Measurements from ENCODE around the gene HTR1D. TPM values are rescaled to one million over a fixed set of nuclear protein-coding genes. Genes with fewer than 3 reads are reported as not detected.
"Not testable (repeated sequence)": the region's sequence is repeated elsewhere in the genome, so short reads cannot be mapped to it uniquely, and the experiment has no call there.

Gene HTR1D
- total RNA-seq, 2 donors from 2014 or later: not detected

DNA sequence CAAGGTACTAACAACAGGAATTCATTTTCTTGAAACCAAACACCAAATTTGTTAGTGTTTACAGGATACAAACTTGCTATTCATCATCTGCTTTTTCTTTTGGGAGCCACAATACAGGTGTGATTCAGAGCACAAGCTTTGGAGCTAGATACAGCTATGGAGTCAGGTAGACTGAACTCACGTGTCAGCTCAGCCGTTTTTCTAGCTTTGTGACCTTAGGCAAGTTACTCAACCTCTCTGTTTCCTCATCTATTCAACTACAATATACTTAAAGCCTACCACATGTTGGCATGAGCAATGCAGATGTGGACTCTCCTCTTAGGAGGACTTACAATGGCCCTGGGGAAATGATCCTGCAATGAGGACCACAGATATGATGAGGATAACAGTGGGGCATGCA lies 6.3 kb downstream of the HTR1D start:
- H3K4me3 Mint-ChIP-seq: no peak overlapping the region
- ATAC-seq (replicated peaks in 1 of 2) (no peak), DNase-seq (no peak)
- no peaks in the 10 kb centered on the region for H3K36me3 Mint-ChIP-seq (ENCODE audit: insufficient read depth in 2 of 2)
- H3K27me3 Mint-ChIP-seq (ENCODE audit: low read depth): peaks cover 48% of the 10 kb centered on the region
- H3K4me1 Mint-ChIP-seq (ENCODE audit: low read depth): no peaks in the 10 kb centered on the region
- H3K9me3 Mint-ChIP-seq: no peaks in the 10 kb centered on the region
- no peak overlapping the region for H3K27ac Mint-ChIP-seq

GRCh38 chr1:23210351-23210785 lies 6.9 kb downstream of the HTR1D start:
- no peaks in the 10 kb centered on the region for H3K36me3 Mint-ChIP-seq (ENCODE audit: insufficient read depth in 2 of 2)
- no peak for ATAC-seq (replicated peaks in 1 of 2)
- no peaks in the 10 kb centered on the region for H3K9me3 Mint-ChIP-seq
- H3K27ac Mint-ChIP-seq: no peak overlapping the region
- H3K4me1 Mint-ChIP-seq (ENCODE audit: low read depth): no peaks in the 10 kb centered on the region
- no peak for DNase-seq
- H3K27me3 Mint-ChIP-seq (ENCODE audit: low read depth): peaks cover 48% of the 10 kb centered on the region
- no peak overlapping the region for H3K4me3 Mint-ChIP-seq

DNA sequence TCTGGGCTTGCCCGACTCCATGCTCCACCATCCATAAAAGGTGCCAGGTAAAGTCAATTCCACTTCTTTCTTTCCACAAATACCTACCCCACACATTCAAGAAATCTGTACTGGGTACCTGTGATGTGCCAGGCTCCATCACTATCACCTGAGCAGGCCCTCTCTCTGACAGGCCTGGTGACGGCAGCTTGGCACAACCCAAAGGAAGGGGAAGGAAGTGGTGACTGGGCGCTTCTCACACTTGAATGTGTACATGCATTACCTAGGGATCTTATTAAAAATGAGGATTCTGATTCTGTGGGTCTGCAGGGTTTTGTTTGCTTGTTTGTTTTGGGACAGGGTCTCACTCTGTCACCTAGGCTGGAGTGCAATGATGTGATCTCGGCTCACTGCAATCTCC lies 7.5 kb downstream of the HTR1D start:
- Mint-ChIP-seq H3K4me1 (ENCODE audit: low read depth) (no peaks in the 10 kb centered on the region), H3K9me3 (no peaks in the 10 kb centered on the region), H3K27me3 (ENCODE audit: low read depth) (peaks cover 42% of the 10 kb centered on the region), H3K27ac (no peak overlapping the region), H3K4me3 (no peak overlapping the region), H3K36me3 (ENCODE audit: insufficient read depth in 2 of 2) (no peaks in the 10 kb centered on the region)
- DNase-seq: no peak
- no peak for ATAC-seq (replicated peaks in 1 of 2)

DNA sequence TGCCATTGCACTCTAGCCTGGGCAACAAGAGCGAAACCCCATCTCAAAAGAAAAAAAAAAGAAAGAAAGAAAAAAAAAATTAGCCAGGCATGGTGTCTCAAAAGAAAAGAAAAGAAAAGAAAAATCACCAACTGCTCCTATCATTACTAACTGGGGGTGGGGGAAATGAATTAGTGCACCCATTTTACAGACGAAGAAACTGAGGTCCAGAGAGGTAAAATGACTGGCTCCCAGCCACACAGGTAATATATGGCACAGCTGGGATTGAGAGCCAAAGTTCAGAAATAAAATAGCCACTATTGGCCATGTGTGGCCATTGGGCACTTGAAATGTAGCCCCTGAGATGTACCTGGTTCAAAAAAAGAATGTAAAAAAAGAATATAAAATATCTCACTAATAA lies 8.8 kb downstream of the HTR1D start:
- Mint-ChIP-seq H3K27me3 (ENCODE audit: low read depth) (peaks cover 31% of the 10 kb centered on the region), H3K36me3 (ENCODE audit: insufficient read depth in 2 of 2) (no peaks in the 10 kb centered on the region), H3K9me3 (no peaks in the 10 kb centered on the region)

GRCh38 chr1:23207733-23208132 lies 9.6 kb downstream of the HTR1D start:
- not testable (repeated sequence) for H3K36me3 Mint-ChIP-seq (ENCODE audit: insufficient read depth in 2 of 2); H3K4me3 Mint-ChIP-seq; H3K27ac Mint-ChIP-seq; H3K4me1 Mint-ChIP-seq (ENCODE audit: low read depth); ATAC-seq (replicated peaks in 1 of 2); DNase-seq; H3K9me3 Mint-ChIP-seq
- H3K27me3 Mint-ChIP-seq (ENCODE audit: low read depth): peaks cover 28% of the 10 kb centered on the region

More for the DNA sequence above, 8.8 kb downstream of the HTR1D start:
- H3K4me3 Mint-ChIP-seq: no peak overlapping the region
- DNase-seq (no peak), ATAC-seq (replicated peaks in 1 of 2) (no peak)
- no peak overlapping the region for H3K27ac Mint-ChIP-seq
- no peaks in the 10 kb centered on the region for H3K4me1 Mint-ChIP-seq (ENCODE audit: low read depth)

DNA sequence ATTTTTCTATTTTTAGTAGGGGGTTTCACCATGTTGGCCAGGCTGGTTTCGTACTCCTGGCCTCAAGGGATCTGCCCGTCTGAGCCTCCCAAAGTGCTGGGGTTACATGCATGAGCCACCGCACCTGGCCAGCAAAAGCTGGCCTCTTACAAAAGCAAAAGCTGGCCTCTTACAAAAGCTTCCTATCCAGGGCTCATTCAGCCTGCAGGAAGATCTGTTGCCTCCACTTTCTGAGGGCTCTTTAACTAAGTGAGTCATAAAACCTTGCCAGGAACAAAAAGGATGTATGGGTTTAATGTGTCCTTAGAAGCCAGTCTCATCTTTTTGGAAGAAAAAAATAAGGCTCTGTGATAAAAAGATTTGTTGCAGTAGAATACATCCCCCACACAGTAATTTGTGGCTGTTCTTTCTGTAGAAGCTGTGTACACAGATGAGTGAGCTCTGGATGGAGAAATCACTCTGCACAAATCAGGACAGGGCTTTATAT lies 15.0 kb downstream of the HTR1D start:
- H3K4me3 Mint-ChIP-seq: no peak overlapping the region
- ATAC-seq (replicated peaks in 1 of 2) (no peak), DNase-seq (no peak)

DNA sequence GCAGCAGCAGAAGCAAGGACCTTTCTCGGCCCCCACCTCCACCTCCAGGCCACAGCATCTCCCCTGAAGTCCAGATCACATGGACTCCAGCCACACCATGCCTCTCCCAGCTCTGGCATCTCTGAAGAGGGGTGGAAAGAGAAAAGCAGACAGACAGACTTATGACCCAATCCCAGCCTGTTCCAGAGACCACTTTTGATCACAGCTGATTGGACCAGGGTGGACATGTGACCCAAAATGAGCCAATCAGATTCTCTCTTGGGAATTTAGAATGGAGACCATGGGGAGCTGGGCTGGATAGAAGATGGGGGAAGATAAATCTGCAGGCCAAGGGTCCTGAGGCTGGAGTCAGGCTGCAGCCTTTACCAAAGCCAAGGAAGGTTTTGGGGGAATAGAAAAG lies 16.4 kb downstream of the HTR1D start:
- DNase-seq (no peak), ATAC-seq (replicated peaks in 1 of 2) (no peak)
- no peak overlapping the region for H3K27ac Mint-ChIP-seq
- no peaks in the 10 kb centered on the region for H3K4me1 Mint-ChIP-seq (ENCODE audit: low read depth)
- no peak overlapping the region for H3K4me3 Mint-ChIP-seq
- no peaks in the 10 kb centered on the region for H3K36me3 Mint-ChIP-seq (ENCODE audit: insufficient read depth in 2 of 2)
- H3K27me3 Mint-ChIP-seq (ENCODE audit: low read depth): peaks cover 4% of the 10 kb centered on the region
- no peaks in the 10 kb centered on the region for H3K9me3 Mint-ChIP-seq

More for the DNA sequence above, 15.0 kb downstream of the HTR1D start:
- Mint-ChIP-seq H3K36me3 (ENCODE audit: insufficient read depth in 2 of 2) (no peaks in the 10 kb centered on the region), H3K27me3 (ENCODE audit: low read depth) (peaks cover 12% of the 10 kb centered on the region), H3K4me1 (ENCODE audit: low read depth) (no peaks in the 10 kb centered on the region), H3K27ac (no peak overlapping the region), H3K9me3 (no peaks in the 10 kb centered on the region)

GRCh38 chr1:23198373-23198772 lies 18.9 kb downstream of the HTR1D start:
- ATAC-seq (replicated peaks in 1 of 2): no peak
- DNase-seq: no peak
- H3K27ac Mint-ChIP-seq: no peak overlapping the region
- no peaks in the 10 kb centered on the region for H3K36me3 Mint-ChIP-seq (ENCODE audit: insufficient read depth in 2 of 2)
- H3K27me3 Mint-ChIP-seq (ENCODE audit: low read depth): peaks cover 6% of the 10 kb centered on the region
- no peaks in the 10 kb centered on the region for H3K9me3 Mint-ChIP-seq
- H3K4me1 Mint-ChIP-seq (ENCODE audit: low read depth): no peaks in the 10 kb centered on the region
- no peak overlapping the region for H3K4me3 Mint-ChIP-seq

GRCh38 chr1:23196627-23197328 lies 20.5 kb downstream of the HTR1D start:
- H3K4me3 Mint-ChIP-seq: no peak overlapping the region
- ATAC-seq (replicated peaks in 1 of 2) (no peak), DNase-seq (no peak)
- no peaks in the 10 kb centered on the region for H3K4me1 Mint-ChIP-seq (ENCODE audit: low read depth)
- no peaks in the 10 kb centered on the region for H3K9me3 Mint-ChIP-seq
- no peak overlapping the region for H3K27ac Mint-ChIP-seq
- H3K27me3 Mint-ChIP-seq (ENCODE audit: low read depth): peaks cover 6% of the 10 kb centered on the region
- H3K36me3 Mint-ChIP-seq (ENCODE audit: insufficient read depth in 2 of 2): no peaks in the 10 kb centered on the region

GRCh38 chr1:23194119-23194984 lies 22.9 kb downstream of the HTR1D start:
- Mint-ChIP-seq H3K4me1 (ENCODE audit: low read depth) (no peaks in the 10 kb centered on the region), H3K27me3 (ENCODE audit: low read depth) (peaks cover 6% of the 10 kb centered on the region), H3K9me3 (no peaks in the 10 kb centered on the region), H3K4me3 (no peak overlapping the region), H3K36me3 (ENCODE audit: insufficient read depth in 2 of 2) (no peaks in the 10 kb centered on the region), H3K27ac (no peak overlapping the region)
- no peak for DNase-seq
- no peak for ATAC-seq (replicated peaks in 1 of 2)

GRCh38 chr1:23193391-23194118 lies 23.7 kb downstream of the HTR1D start:
- no peak for DNase-seq
- H3K27ac Mint-ChIP-seq: no peak overlapping the region
- peaks cover 6% of the 10 kb centered on the region for H3K27me3 Mint-ChIP-seq (ENCODE audit: low read depth)
- H3K4me3 Mint-ChIP-seq: no peak overlapping the region
- H3K36me3 Mint-ChIP-seq (ENCODE audit: insufficient read depth in 2 of 2): no peaks in the 10 kb centered on the region
- no peak for ATAC-seq (replicated peaks in 1 of 2)
- H3K4me1 Mint-ChIP-seq (ENCODE audit: low read depth): no peaks in the 10 kb centered on the region
- H3K9me3 Mint-ChIP-seq: no peaks in the 10 kb centered on the region

- Mint-ChIP-seq H3K27ac (no peak overlapping the region), H3K36me3 (ENCODE audit: insufficient read depth in 2 of 2) (no peaks in the 10 kb centered on the region), H3K9me3 (no peaks in the 10 kb centered on the region), H3K27me3 (ENCODE audit: low read depth) (peaks cover 6% of the 10 kb centered on the region), H3K4me1 (ENCODE audit: low read depth) (no peaks in the 10 kb centered on the region), H3K4me3 (no peak overlapping the region)
- ATAC-seq (replicated peaks in 1 of 2) (no peak), DNase-seq (no peak)
Observed at GRCh38 chr1:23191199-23191598, 26.1 kb downstream of the HTR1D start.

DNA sequence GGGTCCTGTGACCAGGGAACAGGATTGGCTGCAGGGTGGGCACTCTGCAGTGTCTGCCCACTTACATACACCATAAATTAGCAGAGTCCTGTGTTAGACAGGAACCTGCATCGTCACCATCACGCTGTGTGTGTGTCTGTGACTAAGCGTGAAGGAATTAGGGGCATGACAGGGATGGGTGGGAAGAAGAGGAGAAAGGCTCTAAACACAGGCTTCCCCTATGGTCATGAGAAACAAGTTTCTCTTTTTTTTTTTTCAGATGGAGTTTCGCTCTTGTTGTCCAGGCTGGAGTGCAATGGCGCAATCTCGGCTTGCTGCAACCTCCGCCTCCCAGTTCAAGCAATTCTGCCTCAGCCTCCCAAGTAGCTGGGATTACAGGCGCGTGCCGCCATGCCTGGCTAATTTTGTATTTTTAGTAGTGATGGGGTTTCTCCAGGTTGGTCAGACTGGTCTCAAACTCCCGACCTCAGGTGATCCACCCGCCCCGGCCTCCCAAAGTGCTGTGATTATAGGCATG lies 28.3 kb downstream of the HTR1D start:
- not testable (repeated sequence) for H3K9me3 Mint-ChIP-seq; H3K4me1 Mint-ChIP-seq (ENCODE audit: low read depth); H3K4me3 Mint-ChIP-seq; ATAC-seq (replicated peaks in 1 of 2); H3K36me3 Mint-ChIP-seq (ENCODE audit: insufficient read depth in 2 of 2); DNase-seq; H3K27ac Mint-ChIP-seq; H3K27me3 Mint-ChIP-seq (ENCODE audit: low read depth)

Data from activated T-cell treated with anti-CD3 and anti-CD28 coated beads, Interleukin-2, amount 50 U/mL, for 72 hours (primary cell).